Osteocyte (in vitro differentiated cells): ENCODE results near the gene SERINC5. TPM values are rescaled to one million over a fixed set of nuclear protein-coding genes. Genes with fewer than 3 reads are reported as not detected.

Experiments
- DNase-seq: peaks from one replicate; pipeline ENCODE4 v3.0.0; 2021; ENCODE audit warnings: mixed read lengths; ENCODE audit not compliant: unreplicated experiment; ENCODE audit errors: extremely low spot score
- H3K27ac Mint-ChIP-seq: one replicate; pipeline ENCODE4 v1.8.0; 2021; ENCODE audit warnings: mild to moderate bottlenecking, mixed read lengths; ENCODE audit not compliant: unreplicated experiment
- H3K27me3 Mint-ChIP-seq: one replicate; pipeline ENCODE4 v1.8.0; 2021; ENCODE audit warnings: mixed read lengths; ENCODE audit not compliant: unreplicated experiment
- H3K36me3 Mint-ChIP-seq: one replicate; pipeline ENCODE4 v1.8.0; 2021; ENCODE audit warnings: mixed read lengths; ENCODE audit not compliant: unreplicated experiment
- H3K4me1 Mint-ChIP-seq: one replicate; pipeline ENCODE4 v1.8.0; 2021; ENCODE audit warnings: mixed read lengths; ENCODE audit not compliant: unreplicated experiment
- H3K4me3 Mint-ChIP-seq: one replicate; pipeline ENCODE4 v1.8.0; 2021; ENCODE audit warnings: mild to moderate bottlenecking, moderate library complexity, mixed read lengths; ENCODE audit not compliant: unreplicated experiment
- H3K9me3 Mint-ChIP-seq: one replicate; pipeline ENCODE4 v1.8.0; 2021; ENCODE audit warnings: mixed read lengths; ENCODE audit not compliant: unreplicated experiment
- CTCF ChIP-seq: fragments of 200-600 bp; sonication (generic); IDR thresholded peaks from 2 replicates; pipeline ENCODE4 v1.5.0; 2021; ENCODE audit warnings: antibody characterized with exemption, mild to moderate bottlenecking, moderate library complexity
- total RNA-seq: library from RNA; stranded (reverse); gene quantifications from 2 replicates; pipeline ENCODE4 v1.2.1, GENCODE V29; 2021

SERINC5 gene
- total RNA-seq, 1 donor from 2014 or later = 43.2 TPM

GRCh38 chr5:80125022-80125961 is 130.6 kb downstream of the SERINC5 start:
- Mint-ChIP-seq H3K4me1 (peaks cover 36% of the 10 kb centered on the region), H3K27me3 (no peaks in the 10 kb centered on the region), H3K36me3 (no peaks in the 10 kb centered on the region), H3K9me3 (peaks cover 3% of the 10 kb centered on the region), H3K27ac (peak overlapping the region; percentile 69), H3K4me3 (no peak overlapping the region)
- DNase-seq = no peak
- TF ChIP-seq CTCF = no peak

- Mint-ChIP-seq H3K27ac (no peak overlapping the region), H3K4me3 (no peak overlapping the region), H3K4me1 (peaks cover 33% of the 10 kb centered on the region), H3K27me3 (no peaks in the 10 kb centered on the region), H3K9me3 (peaks cover 3% of the 10 kb centered on the region), H3K36me3 (no peaks in the 10 kb centered on the region)
- no peak for DNase-seq
- TF ChIP-seq CTCF = no peak
These were observed 131.5 kb downstream of the SERINC5 start for GRCh38 chr5:80124121-80124918.

- Mint-ChIP-seq H3K27me3 (no peaks in the 10 kb centered on the region), H3K4me3 (no peak overlapping the region), H3K4me1 (peaks cover 18% of the 10 kb centered on the region), H3K9me3 (peaks cover 3% of the 10 kb centered on the region), H3K27ac (no peak overlapping the region), H3K36me3 (no peaks in the 10 kb centered on the region)
- no peak for TF ChIP-seq CTCF
- no peak for DNase-seq
These were observed 133.3 kb downstream of the SERINC5 start for GRCh38 chr5:80122579-80122978.

- H3K4me1 Mint-ChIP-seq = no peaks in the 10 kb centered on the region
- H3K27me3 Mint-ChIP-seq = no peaks in the 10 kb centered on the region
- H3K4me3 Mint-ChIP-seq = no peak overlapping the region
- H3K27ac Mint-ChIP-seq = no peak overlapping the region
- no peaks in the 10 kb centered on the region for H3K36me3 Mint-ChIP-seq
- no peaks in the 10 kb centered on the region for H3K9me3 Mint-ChIP-seq
- TF ChIP-seq CTCF = no peak
- no peak for DNase-seq
These were observed 136.5 kb downstream of the SERINC5 start for GRCh38 chr5:80119372-80119771.

GRCh38 chr5:80117446-80117845 is 138.4 kb downstream of the SERINC5 start:
- Mint-ChIP-seq H3K27ac (no peak overlapping the region), H3K36me3 (peaks cover 3% of the 10 kb centered on the region), H3K9me3 (no peaks in the 10 kb centered on the region), H3K27me3 (no peaks in the 10 kb centered on the region), H3K4me1 (no peaks in the 10 kb centered on the region), H3K4me3 (no peak overlapping the region)
- TF ChIP-seq CTCF = no peak
- DNase-seq = no peak
